Small intestine (tissue), 7 donors: ENCODE results near the gene OVCH1. TPM values are rescaled to one million over a fixed set of nuclear protein-coding genes. Genes with fewer than 3 reads are reported as not detected.
A peak's percentile ranks its signal among the peaks of the same experiment; 100 is the strongest.

Experiments used
- DNase-seq, 2 donors: peaks; one replicate each; pipeline versions ENCODE4 v3.0.0 to v3.0.0-alpha.2; 2013
- FAIRE-seq: peaks from 2 replicates; lab custom pipeline; 2012; peaks lifted over from hg19 to GRCh38; lab: Jason Lieb, UNC
- H3K27ac ChIP-seq, 3 donors: one replicate each; pipeline ENCODE4 v1.5.1; 2013; ENCODE audit warnings: low read length in 2 of 3, mild to moderate bottlenecking in 2 of 3, control low read depth in 1 of 3, inconsistent platforms in 1 of 3, low read depth in 1 of 3, moderate library complexity in 1 of 3
- H3K27me3 ChIP-seq, 3 donors: one replicate each; pipeline ENCODE4 v1.6.1; 2013; ENCODE audit warnings: low read length in 3 of 3, inconsistent platforms in 1 of 3; ENCODE audit not compliant: control insufficient read depth in 3 of 3, insufficient read depth in 3 of 3
- H3K36me3 ChIP-seq, 3 donors: one replicate each; pipeline ENCODE4 v1.6.1; 2013; ENCODE audit warnings: low read length in 3 of 3, inconsistent platforms in 1 of 3, low read depth in 1 of 3, mild to moderate bottlenecking in 1 of 3, moderate library complexity in 1 of 3; ENCODE audit not compliant: control insufficient read depth in 3 of 3, insufficient read depth in 2 of 3
- H3K4me1 ChIP-seq, 3 donors: one replicate each; pipeline ENCODE4 v1.6.1; 2013; ENCODE audit warnings: low read length in 2 of 3, inconsistent platforms in 1 of 3, low read depth in 1 of 3, mild to moderate bottlenecking in 1 of 3, moderate library complexity in 1 of 3; ENCODE audit not compliant: control insufficient read depth in 3 of 3, insufficient read depth in 2 of 3
- H3K4me3 ChIP-seq, 3 donors: one replicate each; pipeline ENCODE4 v1.5.1; 2013; ENCODE audit warnings: low read length in 3 of 3, control low read depth in 1 of 3, inconsistent platforms in 1 of 3, low read depth in 1 of 3, mild to moderate bottlenecking in 1 of 3, moderate library complexity in 1 of 3
- H3K9me3 ChIP-seq, 2 donors: one replicate each; pipeline ENCODE4 v1.6.1; 2013; ENCODE audit warnings: low read depth in 1 of 2, low read length in 1 of 2; ENCODE audit not compliant: control insufficient read depth in 2 of 2, insufficient read depth in 1 of 2
- WGBS, 3 donors: extraction: QIAGEN DNeasy Blood & Tissue Kit; methylation state at CpG; one replicate each; pipeline ENCODE4 v1.1.7; 2013; 5-methylcytosine and 5-hydroxymethylcytosine counted together
- polyA plus RNA-seq, 4 donors: library from polyadenylated mRNA; stranded (reverse) in 3 of 4; unstranded in 1 of 4; fragments of 200-250 nt in 3 of 4; fragments of 120-200 nt in 1 of 4; gene quantifications; one replicate each; pipeline versions ENCODE4 v1.2.1 to v1.2.3, GENCODE V29; 2013
- donor health status: healthy with polysubstance abuse.
- donor health status: control.
- donor health status: control.
- donor health status: Bipolar disorder and iron deficiency.
- donor health status: healthy.

OVCH1 gene
- polyA plus RNA-seq, 4 donors: 0.01 to 0.24 TPM; not detected in 2

GRCh38 chr12:29463198-29463597 lies 34.3 kb downstream of the OVCH1 start:
- DNase-seq (no peak), FAIRE-seq (no peak)
- 71 to 78% (median 74%) methylated on average over 4 of the region's 4 CpGs for WGBS, 3 donors
- H3K4me1 ChIP-seq: no peaks in the 10 kb centered on the region
- no peak overlapping the region for H3K27ac ChIP-seq
- H3K36me3 ChIP-seq: no peaks in the 10 kb centered on the region
- H3K27me3 ChIP-seq: no peaks in the 10 kb centered on the region
- H3K4me3 ChIP-seq: no peak overlapping the region
- no peaks in the 10 kb centered on the region for H3K9me3 ChIP-seq

DNA sequence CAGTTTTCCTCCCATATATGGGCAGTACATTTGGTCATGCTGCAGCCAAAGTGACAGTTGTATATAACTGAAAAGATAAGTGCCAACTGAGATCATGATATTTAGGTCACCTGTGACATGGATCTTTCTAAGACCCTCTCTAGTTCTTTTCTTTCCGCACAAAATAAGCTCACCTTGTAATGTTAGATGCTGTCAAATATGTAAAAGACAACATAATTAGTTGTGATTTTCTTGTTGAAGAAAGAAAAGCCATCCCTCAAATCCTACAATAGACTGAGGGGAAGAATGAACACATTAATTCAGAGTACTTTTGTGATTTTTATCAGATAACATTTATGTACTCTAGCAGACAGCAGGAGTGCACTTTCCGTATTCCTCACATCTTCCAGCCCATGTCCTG lies 37.4 kb downstream of the OVCH1 start:
- Histone ChIP-seq H3K9me3 (no peaks in the 10 kb centered on the region), H3K4me3 (no peak overlapping the region), H3K27ac (no peak overlapping the region), H3K27me3 (no peaks in the 10 kb centered on the region), H3K4me1 (no peaks in the 10 kb centered on the region), H3K36me3 (no peaks in the 10 kb centered on the region)
- no peak for DNase-seq
- FAIRE-seq: no peak
- WGBS, 3 donors: 85 to 91% (median 88%) methylated on average over 2 of the region's 2 CpGs

GRCh38 chr12:29455087-29455486 lies 42.4 kb downstream of the OVCH1 start:
- no peaks in the 10 kb centered on the region for H3K4me1 ChIP-seq
- WGBS, 3 donors: 13 to 58% (median 21%) methylated on average over 1 of the region's 1 CpG
- H3K27ac ChIP-seq: no peak overlapping the region
- H3K27me3 ChIP-seq: no peaks in the 10 kb centered on the region
- no peak overlapping the region for H3K4me3 ChIP-seq
- H3K36me3 ChIP-seq: no peaks in the 10 kb centered on the region
- no peaks in the 10 kb centered on the region for H3K9me3 ChIP-seq
- FAIRE-seq (no peak), DNase-seq (no peak)

GRCh38 chr12:29451888-29452287 lies 45.6 kb downstream of the OVCH1 start:
- WGBS, 3 donors: 70 to 91% (median 89%) methylated on average over 2 of the region's 2 CpGs
- no peak for FAIRE-seq

DNA sequence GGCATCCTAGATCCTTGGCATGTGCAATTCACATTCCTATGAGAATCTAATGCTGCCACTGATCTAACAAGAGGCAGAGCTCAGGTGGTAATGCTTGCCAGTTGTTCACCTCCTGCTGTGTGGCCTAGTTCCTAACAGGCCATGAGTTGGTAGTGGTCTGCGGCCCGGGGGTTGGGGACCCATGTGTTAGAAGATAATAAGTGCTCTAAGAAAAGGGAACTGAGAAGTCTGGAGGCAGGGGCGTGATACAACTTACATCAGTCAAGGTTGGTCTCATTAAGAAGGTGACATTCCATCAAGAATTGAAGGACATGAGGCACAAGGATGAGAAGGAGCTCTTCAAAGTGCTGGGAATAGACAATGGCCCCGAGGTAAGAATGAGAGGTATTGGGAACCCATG lies 49.3 kb downstream of the OVCH1 start:
- Histone ChIP-seq H3K4me3 (no peak overlapping the region), H3K36me3 (no peaks in the 10 kb centered on the region), H3K4me1 (no peaks in the 10 kb centered on the region), H3K27me3 (no peaks in the 10 kb centered on the region), H3K9me3 (no peaks in the 10 kb centered on the region), H3K27ac (no peak overlapping the region)
- FAIRE-seq (no peak), DNase-seq (no peak)
- WGBS, 3 donors: 85 to 87% (median 85%) methylated on average over 4 of the region's 4 CpGs

More at GRCh38 chr12:29451888-29452287, 45.6 kb downstream of the OVCH1 start:
- Histone ChIP-seq H3K36me3 (no peaks in the 10 kb centered on the region), H3K9me3 (no peaks in the 10 kb centered on the region), H3K4me1 (no peaks in the 10 kb centered on the region), H3K4me3 (no peak overlapping the region), H3K27me3 (no peaks in the 10 kb centered on the region), H3K27ac (no peak overlapping the region)
- DNase-seq: peak in 1 of 2 donors; percentile 14

GRCh38 chr12:29447285-29447975 lies 50.1 kb downstream of the OVCH1 start:
- no peaks in the 10 kb centered on the region for H3K9me3 ChIP-seq
- FAIRE-seq: no peak

GRCh38 chr12:29439506-29439905 lies 58.0 kb downstream of the OVCH1 start:
- WGBS, 3 donors: 73 to 78% (median 76%) methylated on average over 4 of the region's 4 CpGs
- no peaks in the 10 kb centered on the region for H3K4me1 ChIP-seq
- DNase-seq (no peak), FAIRE-seq (no peak)
- H3K36me3 ChIP-seq: no peaks in the 10 kb centered on the region
- H3K27me3 ChIP-seq: peaks cover 0 to 3% (median 0%) of the 10 kb centered on the region in 3 donors
- no peak overlapping the region for H3K4me3 ChIP-seq
- H3K9me3 ChIP-seq: peaks cover 0 to 2% of the 10 kb centered on the region in 2 donors
- no peak overlapping the region for H3K27ac ChIP-seq

More at GRCh38 chr12:29447285-29447975, 50.1 kb downstream of the OVCH1 start:
- H3K4me3 ChIP-seq: no peak overlapping the region
- no peaks in the 10 kb centered on the region for H3K4me1 ChIP-seq
- H3K27me3 ChIP-seq: no peaks in the 10 kb centered on the region
- no peak overlapping the region for H3K27ac ChIP-seq
- DNase-seq: no peak
- no peaks in the 10 kb centered on the region for H3K36me3 ChIP-seq
- 75 to 93% (median 92%) methylated on average over 2 of the region's 2 CpGs for WGBS, 3 donors

DNA sequence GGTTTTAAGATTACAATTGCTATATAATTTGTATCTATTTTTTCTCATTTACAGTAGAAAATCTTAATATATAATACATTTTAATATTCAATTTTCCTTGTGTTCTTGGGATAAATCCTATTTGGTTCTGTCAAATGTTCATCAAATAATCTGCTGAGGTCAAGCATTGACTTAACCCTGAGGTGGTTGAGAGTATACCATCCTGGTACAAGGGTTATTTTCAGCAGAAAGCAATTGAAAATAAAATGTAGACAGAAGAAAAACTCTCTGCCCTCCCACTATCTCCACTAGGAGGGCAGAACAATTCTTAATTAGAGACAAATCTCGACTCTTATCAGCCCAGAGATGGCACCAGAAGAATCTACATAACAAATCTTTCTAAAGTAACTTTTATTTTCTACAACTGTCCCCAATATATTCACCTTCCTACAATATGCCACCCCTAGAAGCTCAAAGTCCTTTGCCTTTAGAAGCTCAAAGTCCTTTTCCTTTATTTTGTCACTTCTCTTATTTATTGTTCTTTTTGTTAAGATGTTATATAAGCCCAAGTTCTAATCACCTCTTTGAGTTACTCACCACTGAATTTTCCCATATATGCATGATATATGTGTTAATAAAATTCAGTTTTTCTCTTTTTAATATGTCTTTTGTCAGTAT lies 58.6 kb downstream of the OVCH1 start:
- peaks cover 0 to 3% (median 0%) of the 10 kb centered on the region in 3 donors for H3K27me3 ChIP-seq
- H3K9me3 ChIP-seq: peaks cover 0 to 2% of the 10 kb centered on the region in 2 donors
- no peak for DNase-seq
- no peak overlapping the region for H3K4me3 ChIP-seq
- 21 to 47% (median 26%) methylated on average over 1 of the region's 1 CpG for WGBS, 3 donors
- H3K4me1 ChIP-seq: no peaks in the 10 kb centered on the region
- FAIRE-seq: no peak
- no peaks in the 10 kb centered on the region for H3K36me3 ChIP-seq
- H3K27ac ChIP-seq: no peak overlapping the region
